ENCODE results near the gene ADARB1. TPM values are rescaled to one million over a fixed set of nuclear protein-coding genes. Genes with fewer than 3 reads are reported as not detected.

ADARB1 gene
- total and polyA plus RNA-seq, 2 of the 8 experiments (the other 6 are each of a cell fraction or from before 2014, with no cell fraction given): 4.7 to 14.9 TPM

- no peak for TF ChIP-seq JUN (IDR thresholded peaks at IDR 0.05; ENCODE audit: low read depth, low read length)
- no peak for TF ChIP-seq SP2 (IDR thresholded peaks at IDR 0.05; ENCODE audit: low read length)
- no peak for TF ChIP-seq TAF7 (optimal IDR thresholded peaks at IDR 0.05; ENCODE audit: borderline replicate concordance, low read depth, low read length)
- TF ChIP-seq CHD7 (IDR thresholded peaks at IDR 0.05; ENCODE audit: insufficient replicate concordance, low read length): no peak
- TF ChIP-seq SUZ12 (IDR thresholded peaks at IDR 0.05; ENCODE audit: low read length): no peak
Measured at GRCh38 chr21:45202889-45203288, 128.5 kb downstream of the ADARB1 start (continued).

Measured in H1 (cell line).